ENCODE measurements around the gene RERE.

GRCh38 chr1:8503842-8504241 lies 313.6 kb downstream of the RERE start:
- TF ChIP-seq MEIS1 (CRISPR knock-in tag; IDR thresholded peaks at IDR 0.05; ENCODE audit: borderline replicate concordance) (no peak), ZNF785 (tag by site-specific recombination; IDR thresholded peaks at IDR 0.05) (no peak), HOXA7 (CRISPR knock-in tag; IDR thresholded peaks at IDR 0.05; ENCODE audit: borderline replicate concordance) (no peak), ZNF341 (tag by site-specific recombination; IDR thresholded peaks at IDR 0.05; ENCODE audit: low read depth) (no peak), ZNF677 (tag by site-specific recombination; IDR thresholded peaks at IDR 0.05) (no peak)

Data from HEK293 (cell line).